ENCODE measurements around the gene PREX1.
A peak's percentile ranks its signal among the peaks of the same experiment; 100 is the strongest.

The PREX1 gene

GRCh38 chr20:48620507-48621375 lies 207.1 kb downstream of the PREX1 start:
- DNase-seq (ENCODE audit: low spot score) = peak; percentile 85

DNA sequence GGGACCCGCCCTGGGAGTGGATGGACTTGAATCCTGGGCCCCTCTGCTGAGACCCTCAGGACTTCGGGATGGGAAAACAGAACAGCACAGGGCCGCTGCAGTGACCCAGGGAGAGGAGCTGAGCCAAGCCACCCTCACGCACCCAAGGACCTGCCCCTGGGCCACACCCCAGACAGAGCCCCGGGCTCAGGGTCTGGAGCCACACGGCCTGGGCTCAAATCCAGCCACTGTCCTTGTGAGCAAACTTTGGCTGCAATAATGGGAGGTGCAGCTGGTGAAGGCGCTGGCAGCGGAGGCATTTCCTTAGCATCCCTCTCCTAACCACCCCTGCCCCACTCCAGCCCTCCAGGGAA lies 207.7 kb downstream of the PREX1 start:
- no peak for DNase-seq (ENCODE audit: low spot score)

DNA sequence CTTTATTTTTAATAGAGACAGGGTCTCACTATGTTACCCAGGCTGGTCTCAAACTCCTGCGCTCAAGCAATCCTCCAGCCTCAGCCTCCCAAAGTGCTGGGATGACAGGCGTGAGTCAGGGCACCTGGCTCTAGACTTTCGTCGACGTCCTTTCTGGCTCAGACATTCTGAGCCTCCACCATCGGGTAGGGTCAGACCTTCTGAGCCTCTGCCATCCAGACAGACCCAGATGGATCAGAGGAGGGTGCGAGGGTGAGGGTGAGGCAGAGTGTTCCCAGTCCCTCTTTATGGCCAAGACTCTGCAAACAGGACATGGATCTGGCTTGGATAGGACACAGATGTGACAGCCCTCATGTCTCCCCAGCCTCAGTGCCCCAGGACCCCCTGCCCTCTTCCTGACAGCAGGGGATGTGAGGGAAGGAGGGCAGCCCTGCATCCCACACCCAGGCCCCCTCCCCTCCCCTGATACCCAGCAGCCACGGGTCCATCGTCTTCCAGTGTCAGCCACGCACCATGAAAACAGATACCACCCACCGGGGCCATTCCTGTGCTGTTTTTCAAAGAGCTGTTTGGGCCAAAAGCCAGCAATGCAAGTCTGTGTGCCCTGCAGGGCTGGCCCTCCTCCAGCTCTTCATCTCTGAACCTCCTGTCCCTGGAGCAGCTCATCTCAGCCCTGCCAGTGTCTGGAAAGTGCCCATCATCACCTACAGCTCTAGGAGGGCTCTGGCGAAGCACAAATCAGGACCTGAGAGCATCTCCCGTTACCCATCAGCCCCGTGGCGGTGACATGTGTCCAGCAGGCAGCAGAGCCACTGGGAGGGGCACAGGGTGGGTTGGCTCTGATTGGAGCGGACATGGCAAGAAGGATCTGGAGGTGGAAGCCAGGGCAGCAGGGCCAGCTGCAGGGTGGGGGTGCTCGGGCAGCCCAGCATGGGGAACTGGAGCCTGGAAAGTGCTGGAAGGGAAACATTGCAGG lies 208.4 kb downstream of the PREX1 start:
- no peak for DNase-seq (ENCODE audit: low spot score)

DNA sequence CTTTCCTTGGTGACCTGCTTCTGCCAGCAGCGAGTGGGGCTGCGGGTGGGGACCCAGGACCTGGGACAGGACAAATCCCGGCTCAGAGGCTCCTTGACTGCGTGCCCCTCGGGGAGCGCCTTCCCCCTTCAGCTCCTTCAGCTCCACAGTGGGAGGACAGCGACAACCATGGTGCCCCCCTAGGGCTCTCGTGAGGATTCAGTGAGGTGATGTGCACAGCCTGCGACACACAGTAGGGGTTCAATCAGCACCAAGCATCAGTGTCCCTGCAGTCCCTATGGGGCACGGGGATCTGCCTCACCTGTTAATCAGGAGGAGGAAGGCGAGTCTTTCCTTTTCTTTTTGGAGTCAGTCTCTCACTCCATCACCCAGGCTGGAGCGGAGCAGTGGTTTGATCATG lies 209.2 kb downstream of the PREX1 start:
- DNase-seq (ENCODE audit: low spot score) = no peak

DNA sequence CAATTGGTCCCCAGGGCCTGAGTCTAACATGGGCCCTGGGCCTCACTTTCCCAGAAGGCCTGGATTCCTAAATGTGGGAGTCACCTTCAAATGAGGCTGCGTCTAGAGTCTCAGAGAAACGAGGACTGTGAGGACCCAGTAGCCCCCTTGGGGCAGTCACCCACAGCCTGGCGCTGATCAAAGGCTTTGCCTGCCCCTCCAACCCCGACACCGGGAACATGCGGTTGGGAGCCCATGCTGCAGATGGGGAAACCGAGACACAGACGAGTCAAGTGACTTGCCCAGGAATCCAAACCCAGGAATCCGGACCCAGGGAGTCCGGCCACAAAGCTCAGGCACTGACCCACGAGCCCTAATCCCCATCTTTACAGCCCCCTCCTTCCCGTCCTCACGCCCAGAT lies 209.7 kb downstream of the PREX1 start:
- no peak for DNase-seq (ENCODE audit: low spot score)

GRCh38 chr20:48617481-48617880 lies 210.3 kb downstream of the PREX1 start:
- DNase-seq (ENCODE audit: low spot score) = no peak

DNA sequence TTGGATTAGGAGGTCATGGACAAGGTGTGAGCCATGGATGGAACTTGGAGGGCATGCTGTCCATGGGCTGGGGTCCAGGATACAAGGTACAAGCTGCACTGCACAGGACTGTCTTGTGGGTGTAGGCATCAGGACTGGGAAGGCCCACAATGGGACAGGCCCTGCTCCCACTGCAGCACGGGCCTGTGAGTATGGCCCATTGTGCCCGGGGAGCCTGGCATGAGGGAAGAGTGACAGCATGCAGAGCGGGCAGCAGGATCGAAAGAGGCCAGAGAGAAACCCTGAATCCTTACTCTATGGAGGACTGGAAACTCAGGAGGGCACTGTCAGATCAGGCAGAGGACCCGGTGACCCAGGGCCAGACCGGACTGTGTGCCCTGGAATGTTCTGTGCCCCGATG lies 211.3 kb downstream of the PREX1 start:
- no peak for DNase-seq (ENCODE audit: low spot score)

DNA sequence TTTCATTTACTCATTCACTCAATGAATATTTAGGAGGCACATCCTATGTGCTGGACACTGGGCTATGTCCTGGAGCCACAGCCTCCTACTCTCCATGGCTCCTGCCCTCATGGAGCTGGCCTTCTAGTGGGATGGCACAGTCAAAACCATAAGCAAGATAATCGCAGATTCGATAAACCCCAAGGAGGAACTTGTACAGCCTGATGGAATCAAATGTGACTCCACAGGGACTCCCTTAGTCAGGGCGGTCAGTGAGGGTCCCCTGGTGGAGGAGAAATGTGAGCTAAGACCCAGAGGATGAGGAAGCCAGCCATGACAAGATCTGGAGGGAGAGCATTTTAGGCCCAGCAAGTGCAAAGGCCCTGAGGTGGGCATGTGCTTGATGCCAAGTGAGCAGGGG lies 211.9 kb downstream of the PREX1 start:
- no peak for DNase-seq (ENCODE audit: low spot score)

- DNase-seq (ENCODE audit: low spot score) = no peak
These were observed 213.1 kb downstream of the PREX1 start for GRCh38 chr20:48614593-48615274.

DNA sequence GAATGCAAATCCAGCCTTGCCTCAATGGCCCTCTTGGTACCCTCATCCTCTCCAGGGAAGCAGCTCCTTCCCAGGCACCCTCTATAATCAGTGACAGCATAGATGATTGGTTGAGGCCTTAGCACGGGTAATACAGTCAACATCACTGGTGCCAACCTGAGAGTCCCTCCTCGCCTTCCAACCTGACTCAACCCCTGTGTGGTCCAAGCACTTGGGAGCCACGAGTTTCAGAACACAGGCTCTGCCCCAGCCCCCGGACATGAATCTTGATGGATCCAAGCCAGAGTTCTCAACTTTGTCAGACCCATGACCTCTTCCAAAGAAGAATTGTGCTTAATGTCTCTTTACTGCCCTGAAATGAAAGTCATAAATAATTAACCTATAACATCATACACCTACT lies 213.9 kb downstream of the PREX1 start:
- no peak for DNase-seq (ENCODE audit: low spot score)

- no peak for DNase-seq (ENCODE audit: low spot score)
These were observed 215.5 kb downstream of the PREX1 start for GRCh38 chr20:48612335-48612734.

GRCh38 chr20:48610996-48611395 lies 216.8 kb downstream of the PREX1 start:
- DNase-seq (ENCODE audit: low spot score) = no peak

DNA sequence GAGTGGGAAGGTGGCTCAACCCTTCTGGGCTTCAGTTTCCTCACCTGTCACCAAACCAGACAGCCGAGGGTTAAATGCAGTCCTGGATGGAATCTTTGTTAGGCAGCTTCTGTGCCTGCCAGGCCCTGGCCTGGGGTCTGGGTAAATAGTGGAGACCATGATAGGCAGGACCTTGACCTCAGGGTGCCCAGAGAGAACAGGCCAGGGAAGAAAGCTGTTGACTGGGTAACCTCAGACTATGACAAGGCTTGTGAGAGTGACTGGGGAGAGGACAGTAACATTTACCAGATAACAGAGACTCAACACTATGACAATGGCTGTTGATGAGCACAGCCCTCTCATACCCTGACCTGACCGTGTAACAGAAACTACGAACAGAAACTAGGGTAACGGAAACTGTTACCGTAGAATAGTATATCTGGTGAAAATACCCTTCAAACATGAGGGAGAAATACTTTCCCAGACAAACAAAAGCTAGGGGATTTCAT lies 218.3 kb downstream of the PREX1 start:
- no peak for DNase-seq (ENCODE audit: low spot score)

GRCh38 chr20:48608756-48609155 lies 219.0 kb downstream of the PREX1 start:
- no peak for DNase-seq (ENCODE audit: low spot score)

DNA sequence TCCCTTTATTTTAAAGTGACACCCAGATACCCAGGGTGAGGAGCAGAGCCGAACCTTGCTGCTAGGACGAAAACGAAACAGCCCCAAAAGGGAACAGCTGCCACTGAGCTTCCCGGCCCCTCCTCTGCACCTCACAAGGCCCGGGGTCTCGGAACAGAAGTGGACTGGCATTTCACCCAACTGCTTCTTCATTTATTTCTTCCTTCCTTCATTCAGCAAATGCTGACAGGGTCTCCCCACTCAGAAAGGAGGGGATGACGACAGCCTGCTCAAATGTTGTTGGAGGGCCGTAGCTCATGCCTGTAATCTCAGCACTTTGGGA lies 220.3 kb downstream of the PREX1 start:
- no peak for DNase-seq (ENCODE audit: low spot score)

- no peak for DNase-seq (ENCODE audit: low spot score)
These were observed 220.8 kb downstream of the PREX1 start for GRCh38 chr20:48606841-48607543.

DNA sequence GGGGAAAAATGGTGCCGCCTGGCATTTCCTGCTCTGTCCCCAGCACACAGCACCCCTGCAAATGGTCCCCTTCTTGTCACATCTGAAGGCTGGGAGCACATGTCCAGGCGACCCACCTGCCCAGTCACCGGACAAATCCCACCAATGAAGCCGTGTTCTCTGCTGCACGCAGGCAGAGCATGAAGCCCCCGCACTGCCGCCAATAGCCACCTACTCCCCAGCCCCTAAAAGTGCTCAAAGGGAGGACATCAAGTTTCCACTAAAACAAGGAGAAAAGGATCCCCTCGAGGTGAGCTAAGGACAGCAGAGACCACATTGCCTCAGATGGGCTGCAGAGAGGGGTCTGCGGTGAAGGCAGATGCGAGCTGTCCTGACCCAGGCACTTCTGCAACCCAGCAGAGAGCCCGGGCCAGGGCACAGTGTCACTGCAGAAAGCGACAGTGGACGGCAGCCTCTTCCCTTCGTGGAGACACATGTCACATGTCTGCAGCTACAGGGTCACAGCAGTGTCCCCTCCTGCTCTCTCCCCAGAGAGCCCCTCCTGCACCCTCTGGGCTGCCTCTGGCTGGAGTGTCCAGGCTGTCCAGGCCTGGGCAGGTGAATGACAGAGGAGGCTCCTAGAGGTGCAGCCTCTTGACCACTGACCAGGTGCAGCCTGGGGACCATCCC lies 221.5 kb downstream of the PREX1 start:
- DNase-seq (ENCODE audit: low spot score) = no peak

- no peak for DNase-seq (ENCODE audit: low spot score)
These were observed 222.2 kb downstream of the PREX1 start for GRCh38 chr20:48605364-48606171.

DNA sequence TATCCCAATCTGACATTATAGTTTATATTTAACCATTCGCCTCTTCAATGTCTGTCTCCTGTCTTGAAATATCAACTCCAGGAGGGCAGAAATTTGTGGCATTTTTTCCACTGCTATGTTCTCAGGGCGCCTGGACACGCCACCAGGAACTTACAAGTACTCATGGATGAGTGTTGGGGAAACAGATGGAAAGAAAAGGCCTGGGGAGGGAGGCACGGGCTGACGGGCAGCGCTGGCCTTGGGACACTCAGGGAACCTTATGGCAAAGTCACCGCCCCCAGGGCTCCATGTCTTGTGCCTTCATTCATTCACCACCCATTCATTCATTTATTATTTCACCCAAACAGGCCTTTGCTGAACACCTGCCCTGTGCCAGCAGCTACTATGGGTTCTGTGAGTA lies 222.9 kb downstream of the PREX1 start:
- DNase-seq (ENCODE audit: low spot score) = no peak

DNA sequence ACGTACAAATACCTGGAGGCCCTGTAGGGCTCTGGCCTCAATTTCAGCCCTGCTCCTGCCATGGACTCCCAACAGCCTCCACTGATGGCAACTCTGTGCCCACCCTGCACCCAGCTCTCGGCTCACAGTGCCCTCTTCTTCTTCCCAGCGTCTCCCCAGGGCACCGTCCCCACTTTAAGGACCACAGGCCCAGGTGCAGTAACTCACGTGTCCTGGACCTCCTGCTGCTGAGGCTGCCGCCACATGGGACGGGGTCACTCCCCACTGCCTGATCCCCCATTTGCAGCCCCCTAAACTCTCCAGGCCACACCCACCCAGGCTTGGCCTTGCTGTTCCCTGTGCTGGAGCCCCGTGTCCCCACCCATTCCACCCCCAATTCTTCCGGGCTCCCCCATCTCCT lies 223.4 kb downstream of the PREX1 start:
- DNase-seq (ENCODE audit: low spot score) = no peak
